HL-60 (cell line): ENCODE results near the gene SMARCC2.
A peak's percentile ranks its signal among the peaks of the same experiment; 100 is the strongest.

Experiments
- DNase-seq, 2 experiments: peaks; one replicate each; pipeline ENCODE4 v3.0.0-alpha.2; 2010 to 2020; ENCODE audit warnings: low read depth in 1 of 2, low spot score in 1 of 2
- H3K27ac ChIP-seq: fragments of 250-450 bp; sonication (Bioruptor Pico); replicated peaks from 2 replicates; pipeline ENCODE4 v1.5.1; 2020; ENCODE audit warnings: mild to moderate bottlenecking, moderate library complexity
- H3K27me3 ChIP-seq: fragments of 250-450 bp; sonication (Bioruptor Pico); 2 replicates; pipeline ENCODE4 v1.5.1; 2021; ENCODE audit warnings: mild to moderate bottlenecking, moderate library complexity; ENCODE audit not compliant: insufficient read depth, poor library complexity, severe bottlenecking
- H3K4me3 ChIP-seq: replicated peaks from 2 replicates; pipeline ENCODE4 v1.5.1; 2011; ENCODE audit warnings: mild to moderate bottlenecking, control low read depth, low read length; ENCODE audit not compliant: insufficient read depth
- CTCF ChIP-seq: IDR thresholded peaks from one replicate; pipeline ENCODE4 v1.5.1; 2011; ENCODE audit warnings: low read length, control low read depth, inconsistent platforms; ENCODE audit not compliant: insufficient read depth
- GABPA ChIP-seq: IDR thresholded peaks from 2 replicates; pipeline ENCODE4 v1.6.1; 2012; ENCODE audit warnings: low read depth
- POLR2AphosphoS5 ChIP-seq: IDR thresholded peaks from 2 replicates; pipeline ENCODE4 v1.6.1; 2012; ENCODE audit warnings: low read depth
- REST ChIP-seq: IDR thresholded peaks from 2 replicates; pipeline ENCODE4 v1.6.1; 2012; ENCODE audit warnings: low read depth; ENCODE audit not compliant: insufficient replicate concordance
- SPI1 ChIP-seq: IDR thresholded peaks from 2 replicates; pipeline ENCODE4 v1.6.1; 2012; ENCODE audit warnings: low read depth, mild to moderate bottlenecking, borderline replicate concordance

SMARCC2 gene

GRCh38 chr12:56163533-56164344 lies 25.5 kb downstream of the SMARCC2 start:
- DNase-seq = no peak
- no peak for TF ChIP-seq REST
- TF ChIP-seq GABPA = no peak
- TF ChIP-seq POLR2AphosphoS5 = 0 out of 2 replicates have a peak, but pooled peaks have one; percentile 25
- no peak for TF ChIP-seq SPI1
- H3K4me3 ChIP-seq = no peak overlapping the region
- no peaks in the 10 kb centered on the region for H3K27me3 ChIP-seq
- no peak overlapping the region for H3K27ac ChIP-seq

GRCh38 chr12:56162468-56163290 lies 26.6 kb downstream of the SMARCC2 start:
- TF ChIP-seq GABPA (no peak), REST (no peak), SPI1 (no peak), CTCF (no peak), POLR2AphosphoS5 (no peak)
- DNase-seq = no peak
- H3K27ac ChIP-seq = no peak overlapping the region
- H3K4me3 ChIP-seq = no peak overlapping the region
- no peaks in the 10 kb centered on the region for H3K27me3 ChIP-seq

GRCh38 chr12:56161690-56162351 lies 27.5 kb downstream of the SMARCC2 start:
- H3K27ac ChIP-seq = no peak overlapping the region
- no peak for DNase-seq
- no peak overlapping the region for H3K4me3 ChIP-seq
- no peaks in the 10 kb centered on the region for H3K27me3 ChIP-seq
- TF ChIP-seq POLR2AphosphoS5 (no peak), SPI1 (no peak), CTCF (no peak), GABPA (no peak), REST (no peak)
